GM23338 (cell line): Measurements from ENCODE around the gene NFIB. TPM values are rescaled to one million over a fixed set of nuclear protein-coding genes. Genes with fewer than 3 reads are reported as not detected.
A peak's percentile ranks its signal among the peaks of the same experiment; 100 is the strongest.

Experiments used
- ATAC-seq: fragments of 200-7000 bp; cut with Tn5 transposase; 3 replicates; pipeline ENCODE4 v1.9.1; 2020
- DNase-seq: peaks from one replicate; pipeline ENCODE4 v3.0.0-alpha.2; 2015; ENCODE audit warnings: low spot score
- H2AFZ ChIP-seq: fragments of 200-600 bp; sonication (generic); 2 replicates; pipeline ENCODE4 v1.8.0; 2016; ENCODE audit warnings: antibody characterized with exemption, mild to moderate bottlenecking, moderate library complexity
- H3F3A ChIP-seq: fragments of 200-600 bp; sonication (generic); replicated peaks from 2 replicates; pipeline ENCODE4 v1.8.0; 2017; ENCODE audit warnings: antibody characterized with exemption, mixed run types, low read depth
- H3K27ac ChIP-seq: fragments of 200-600 bp; sonication (generic); 2 replicates; pipeline ENCODE4 v1.6.1; 2016; ENCODE audit warnings: low read depth
- H3K27me3 ChIP-seq: fragments of 200-600 bp; sonication (generic); 2 replicates; pipeline ENCODE4 v1.8.0; 2016; ENCODE audit warnings: mild to moderate bottlenecking, mixed run types, moderate library complexity; ENCODE audit not compliant: insufficient read depth
- H3K36me3 ChIP-seq: fragments of 200-600 bp; sonication (generic); 2 replicates; pipeline ENCODE4 v1.8.0; 2016; ENCODE audit warnings: mild to moderate bottlenecking; ENCODE audit not compliant: insufficient read depth
- H3K4me1 ChIP-seq: fragments of 200-600 bp; sonication (generic); 2 replicates; pipeline ENCODE4 v1.8.0; 2016; ENCODE audit warnings: mild to moderate bottlenecking, moderate library complexity; ENCODE audit not compliant: insufficient read depth
- H3K4me2 ChIP-seq: fragments of 200-600 bp; sonication (generic); 2 replicates; pipeline ENCODE4 v1.7.1; 2017; ENCODE audit warnings: mixed run types
- H3K4me3 ChIP-seq: fragments of 200-600 bp; sonication (generic); 2 replicates; pipeline ENCODE4 v1.6.1; 2016; ENCODE audit warnings: mixed run types
- H3K79me2 ChIP-seq: fragments of 200-600 bp; sonication (generic); replicated peaks from 2 replicates; pipeline ENCODE4 v1.8.0; 2017; ENCODE audit warnings: mild to moderate bottlenecking; ENCODE audit not compliant: insufficient read depth
- H3K9me2 ChIP-seq: fragments of 200-600 bp; sonication (generic); 2 replicates; pipeline ENCODE4 v1.8.0; 2017; ENCODE audit not compliant: insufficient read depth
- H4K20me1 ChIP-seq: fragments of 200-600 bp; sonication (generic); replicated peaks from 2 replicates; pipeline ENCODE4 v1.8.0; 2017; ENCODE audit warnings: mild to moderate bottlenecking; ENCODE audit not compliant: insufficient read depth
- H3K27ac Mint-ChIP-seq: 2 replicates; pipeline ENCODE4 v1.8.0; 2020; ENCODE audit warnings: inconsistent platforms, mild to moderate bottlenecking, moderate library complexity, mixed read lengths
- H3K27me3 Mint-ChIP-seq: 3 replicates; pipeline ENCODE4 v1.8.0; 2022; ENCODE audit warnings: low read depth, mild to moderate bottlenecking, moderate library complexity, mixed read lengths, inconsistent platforms; ENCODE audit not compliant: insufficient read depth, poor library complexity
- H3K36me3 Mint-ChIP-seq: 3 replicates; pipeline ENCODE4 v1.8.0; 2021; ENCODE audit warnings: low read depth, mild to moderate bottlenecking, inconsistent platforms, moderate library complexity, mixed read lengths
- H3K4me1 Mint-ChIP-seq: 3 replicates; pipeline ENCODE4 v1.8.0; 2020; ENCODE audit warnings: mild to moderate bottlenecking, inconsistent platforms, mixed read lengths
- H3K4me3 Mint-ChIP-seq: 3 replicates; pipeline ENCODE4 v1.8.0; 2021; ENCODE audit warnings: moderate library complexity, mild to moderate bottlenecking, inconsistent platforms, mixed read lengths
- H3K9me3 Mint-ChIP-seq: 3 replicates; pipeline ENCODE4 v1.8.0; 2020; ENCODE audit warnings: moderate library complexity, mild to moderate bottlenecking, inconsistent platforms, mixed read lengths
- CREB1 ChIP-seq: fragments of 250-450 bp; sonication (Bioruptor Pico); IDR thresholded peaks from 2 replicates; pipeline ENCODE4 v1.5.0; 2020; ENCODE audit warnings: low read depth, mild to moderate bottlenecking, moderate library complexity
- ETS1 ChIP-seq: IDR thresholded peaks from 2 replicates; pipeline ENCODE4 v1.6.1; 2016; ENCODE audit warnings: antibody characterized with exemption
- EZH2 ChIP-seq: fragments of 200-600 bp; sonication (generic); IDR thresholded peaks from one replicate; pipeline ENCODE4 v1.8.0; 2017; ENCODE audit warnings: antibody characterized with exemption, mild to moderate bottlenecking, low read depth; ENCODE audit not compliant: unreplicated experiment
- NANOG ChIP-seq: IDR thresholded peaks from 2 replicates; pipeline ENCODE4 v1.6.1; 2016; ENCODE audit warnings: antibody characterized with exemption, borderline replicate concordance
- STAT1 ChIP-seq: IDR thresholded peaks from one replicate; pipeline ENCODE4 v1.6.1; 2016; ENCODE audit warnings: antibody characterized with exemption; ENCODE audit not compliant: unreplicated experiment
- ZNF114 ChIP-seq: fragments of 250-450 bp; sonication (Bioruptor Pico); IDR thresholded peaks from 2 replicates; pipeline ENCODE4 v1.5.0; 2020; ENCODE audit warnings: mild to moderate bottlenecking, moderate library complexity
- ZNF331 ChIP-seq: fragments of 250-450 bp; sonication (Bioruptor Pico); IDR thresholded peaks from 2 replicates; pipeline ENCODE4 v1.5.0; 2020; ENCODE audit warnings: low read depth, mild to moderate bottlenecking, moderate library complexity
- polyA plus RNA-seq: library from polyadenylated mRNA; unstranded; fragments of >200 nt; fragmentation: Nextera tagmentation; extraction: Ambion mirVana; gene quantifications from 2 replicates; pipeline ENCODE4 v1.2.1, GENCODE V29; 2016
- total RNA-seq: library from RNA; depleted of rRNA; stranded (reverse); fragments of >200 nt; shearing (Covaris generic); gene quantifications from 2 replicates; pipeline ENCODE4 v1.2.3, GENCODE V29; 2014

The NFIB gene
- total and polyA plus RNA-seq, 2 experiments from 2014 or later = 3.9 to 4.7 TPM

- Mint-ChIP-seq H3K27ac (peak overlapping the region; percentile 61), H3K4me1 (peaks cover 20% of the 10 kb centered on the region), H3K9me3 (no peaks in the 10 kb centered on the region), H3K4me3 (no peak overlapping the region), H3K27me3 (no peaks in the 10 kb centered on the region), H3K36me3 (no peaks in the 10 kb centered on the region)
- H3K27ac ChIP-seq = no peak overlapping the region
- 0 out of 2 replicates have a peak, but pooled peaks cover 8% of the 10 kb centered on the region for H3K4me1 ChIP-seq
- H2AFZ ChIP-seq = no peak overlapping the region
- H3K9me2 ChIP-seq = no peaks in the 10 kb centered on the region
- H3K27me3 ChIP-seq = no peaks in the 10 kb centered on the region
- no peaks in the 10 kb centered on the region for H4K20me1 ChIP-seq
- H3F3A ChIP-seq = no peaks in the 10 kb centered on the region
- no peaks in the 10 kb centered on the region for H3K36me3 ChIP-seq
- no peak overlapping the region for H3K4me2 ChIP-seq
- no peak overlapping the region for H3K4me3 ChIP-seq
- peak; percentile 61 for DNase-seq
- H3K79me2 ChIP-seq = no peaks in the 10 kb centered on the region
- ATAC-seq = peak; percentile 56
- TF ChIP-seq ZNF331 (CRISPR knock-in tag) (no peak), ETS1 (0 out of 2 replicates have a peak, but pooled peaks have one; percentile 30)
These were observed 91.6 kb downstream of the NFIB start for GRCh38 chr9:14222149-14222835.

GRCh38 chr9:14221558-14221957 is 92.4 kb downstream of the NFIB start:
- TF ChIP-seq ZNF331 (CRISPR knock-in tag) (no peak), CREB1 (no peak), NANOG (no peak), ETS1 (no peak), EZH2 (no peak)
- no peaks in the 10 kb centered on the region for H3F3A ChIP-seq
- H3K4me1 ChIP-seq = 0 out of 2 replicates have a peak, but pooled peaks cover 8% of the 10 kb centered on the region
- no peak overlapping the region for H2AFZ ChIP-seq
- Mint-ChIP-seq H3K4me3 (no peak overlapping the region), H3K27me3 (no peaks in the 10 kb centered on the region), H3K27ac (peak overlapping the region; percentile 61; the same call in 1 of the 2 replicates), H3K4me1 (peaks cover 20% of the 10 kb centered on the region), H3K36me3 (no peaks in the 10 kb centered on the region), H3K9me3 (no peaks in the 10 kb centered on the region)
- H3K79me2 ChIP-seq = no peaks in the 10 kb centered on the region
- H3K27ac ChIP-seq = no peak overlapping the region
- no peaks in the 10 kb centered on the region for H4K20me1 ChIP-seq
- H3K4me2 ChIP-seq = no peak overlapping the region
- ATAC-seq (no peak), DNase-seq (no peak)
- H3K4me3 ChIP-seq = no peak overlapping the region
- no peaks in the 10 kb centered on the region for H3K36me3 ChIP-seq
- H3K9me2 ChIP-seq = no peaks in the 10 kb centered on the region
- H3K27me3 ChIP-seq = no peaks in the 10 kb centered on the region

- 0 out of 2 replicates have a peak, but pooled peaks cover 8% of the 10 kb centered on the region for H3K4me1 ChIP-seq
- Mint-ChIP-seq H3K27me3 (peaks cover 2% of the 10 kb centered on the region), H3K4me1 (peaks cover 24% of the 10 kb centered on the region), H3K36me3 (no peaks in the 10 kb centered on the region), H3K27ac (no peak overlapping the region), H3K9me3 (no peaks in the 10 kb centered on the region), H3K4me3 (no peak overlapping the region)
- ATAC-seq (no peak), DNase-seq (no peak)
- H3K4me2 ChIP-seq = no peak overlapping the region
- H3K27ac ChIP-seq = no peak overlapping the region
- no peaks in the 10 kb centered on the region for H3F3A ChIP-seq
- H3K9me2 ChIP-seq = no peaks in the 10 kb centered on the region
- H3K4me3 ChIP-seq = no peak overlapping the region
- H3K79me2 ChIP-seq = no peaks in the 10 kb centered on the region
- H3K27me3 ChIP-seq = no peaks in the 10 kb centered on the region
- H3K36me3 ChIP-seq = no peaks in the 10 kb centered on the region
- no peak overlapping the region for H2AFZ ChIP-seq
- H4K20me1 ChIP-seq = no peaks in the 10 kb centered on the region
- no peak for TF ChIP-seq ETS1
- no peak for TF ChIP-seq ZNF331 (CRISPR knock-in tag)
- TF ChIP-seq ZNF114 (CRISPR knock-in tag) = no peak
- TF ChIP-seq STAT1 = no peak
These were observed 92.8 kb downstream of the NFIB start for GRCh38 chr9:14221119-14221518.
